Hepatocyte (in vitro differentiated cells): ENCODE results near the gene ADCY2. TPM values are rescaled to one million over a fixed set of nuclear protein-coding genes. Genes with fewer than 3 reads are reported as not detected.

ENCODE experiments used
- DNase-seq: peaks from one replicate; pipeline ENCODE4 v3.0.0-alpha.2; 2016; ENCODE audit warnings: low spot score
- H2AFZ ChIP-seq: fragments of 200-600 bp; sonication (generic); 2 replicates; pipeline ENCODE4 v1.6.0; 2016; ENCODE audit warnings: antibody characterized with exemption, mild to moderate bottlenecking
- H3K27ac ChIP-seq: fragments of 200-600 bp; sonication (generic); 2 replicates; pipeline ENCODE4 v1.5.1; 2016; ENCODE audit warnings: mild to moderate bottlenecking
- H3K27me3 ChIP-seq: fragments of 200-600 bp; sonication (generic); 2 replicates; pipeline ENCODE4 v1.6.1; 2016
- H3K36me3 ChIP-seq: fragments of 200-600 bp; sonication (generic); replicated peaks from 2 replicates; pipeline ENCODE4 v1.5.1; 2016; ENCODE audit warnings: low read depth; ENCODE audit not compliant: insufficient read depth
- H3K4me1 ChIP-seq: fragments of 200-600 bp; sonication (generic); 2 replicates; pipeline ENCODE4 v1.5.1; 2016; ENCODE audit warnings: mild to moderate bottlenecking, moderate library complexity; ENCODE audit not compliant: insufficient read depth
- H3K4me2 ChIP-seq: fragments of 200-600 bp; sonication (generic); 2 replicates; pipeline ENCODE4 v1.6.0; 2016
- H3K4me3 ChIP-seq: fragments of 200-600 bp; sonication (generic); 2 replicates; pipeline ENCODE4 v1.5.1; 2016; ENCODE audit warnings: mild to moderate bottlenecking
- H3K79me2 ChIP-seq: fragments of 200-600 bp; sonication (generic); 2 replicates; pipeline ENCODE4 v1.6.0; 2017; ENCODE audit warnings: mild to moderate bottlenecking
- H3K9me2 ChIP-seq: fragments of 200-600 bp; sonication (generic); replicated peaks from 2 replicates; pipeline ENCODE4 v1.6.0; 2017; ENCODE audit warnings: mild to moderate bottlenecking; ENCODE audit not compliant: insufficient read depth
- H3K9me3 ChIP-seq: fragments of 200-600 bp; sonication (generic); 2 replicates; pipeline ENCODE4 v1.5.1; 2016; ENCODE audit warnings: low read depth, mild to moderate bottlenecking
- H4K20me1 ChIP-seq: fragments of 200-600 bp; sonication (generic); 2 replicates; pipeline ENCODE4 v1.6.0; 2016; ENCODE audit warnings: mild to moderate bottlenecking; ENCODE audit not compliant: insufficient read depth, poor library complexity, severe bottlenecking
- EZH2 ChIP-seq: fragments of 200-600 bp; sonication (generic); IDR thresholded peaks from 2 replicates; pipeline ENCODE4 v1.6.1; 2016; ENCODE audit warnings: antibody characterized with exemption, mild to moderate bottlenecking, borderline replicate concordance
- EZH2phosphoT487 ChIP-seq: fragments of 200-600 bp; sonication (generic); IDR thresholded peaks from one replicate; pipeline ENCODE4 v1.6.1; 2018; ENCODE audit warnings: antibody characterized with exemption, mild to moderate bottlenecking, low read depth, moderate library complexity; ENCODE audit not compliant: unreplicated experiment, severe bottlenecking
- WGBS: methylation state at CpG from one replicate; pipeline ENCODE4 v1.1.6; 2016; ENCODE audit warnings: low lambda C conversion rate; ENCODE audit errors: missing lambda C conversion rate; 5-methylcytosine and 5-hydroxymethylcytosine counted together
- polyA plus RNA-seq: library from polyadenylated mRNA; unstranded; fragments of >200 nt; fragmentation: Nextera tagmentation; extraction: Ambion mirVana; gene quantifications from 2 replicates; pipeline ENCODE4 v1.2.1, GENCODE V29; 2016
- total RNA-seq: library from RNA; depleted of rRNA; stranded (reverse); fragments of >200 nt; gene quantifications from 2 replicates; pipeline ENCODE4 v1.2.3, GENCODE V29; 2014
- TF ChIP-seq, protein P1 (sequence below): fragments of 200-600 bp; sonication (generic); IDR thresholded peaks from 2 replicates; pipeline ENCODE4 v1.5.1; 2016; ENCODE audit warnings: antibody characterized with exemption, mild to moderate bottlenecking; ENCODE audit not compliant: poor library complexity

Gene ADCY2
- total and polyA plus RNA-seq, 2 experiments from 2014 or later, result 3.2 to 8.5 TPM

DNA sequence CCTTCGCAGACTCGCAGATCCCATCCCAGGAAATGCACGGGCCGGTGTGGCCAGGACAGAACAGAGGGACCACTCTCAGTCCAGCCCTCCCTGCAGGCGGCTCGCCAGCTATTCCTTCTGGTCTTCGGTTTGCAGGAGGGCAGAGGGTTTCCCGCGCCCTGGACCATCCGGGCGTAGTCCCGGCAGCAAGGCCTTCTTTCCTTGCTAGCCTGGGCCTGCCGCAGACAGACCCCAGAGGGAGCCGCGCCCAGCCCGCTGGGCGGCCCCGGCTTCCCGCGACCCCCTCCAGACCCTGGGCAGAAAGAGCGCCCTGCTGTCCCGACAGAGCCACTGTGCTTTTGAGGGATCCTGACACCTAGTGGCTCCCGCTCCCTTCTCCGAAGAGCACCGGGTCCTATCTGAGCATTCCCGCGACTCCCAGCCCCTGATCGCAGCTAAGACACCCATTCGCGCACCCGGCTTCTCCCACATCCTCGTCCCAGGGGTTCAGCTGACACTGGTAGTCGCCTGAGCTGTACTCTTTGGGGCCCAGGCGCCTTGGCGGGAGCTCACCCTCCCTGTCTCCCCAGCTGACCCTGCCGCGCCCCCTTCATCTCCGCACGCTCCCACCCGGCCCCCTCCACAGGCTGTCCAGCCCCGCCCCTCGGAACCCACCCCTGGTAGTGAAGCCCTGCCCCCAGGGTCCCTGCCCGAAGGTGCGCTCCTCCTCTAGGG, 453.9 kb downstream of the ADCY2 start:
- DNase-seq, result peak; percentile 57
- no peaks in the 10 kb centered on the region for H3K79me2 ChIP-seq
- H3K9me3 ChIP-seq, result no peaks in the 10 kb centered on the region
- peak overlapping the region; percentile 96 for H3K4me2 ChIP-seq
- no peaks in the 10 kb centered on the region for H3K36me3 ChIP-seq
- H4K20me1 ChIP-seq, result no peaks in the 10 kb centered on the region
- TF ChIP-seq EZH2phosphoT487 (no peak), EZH2 (no peak)
- TF ChIP-seq, protein P1, sequence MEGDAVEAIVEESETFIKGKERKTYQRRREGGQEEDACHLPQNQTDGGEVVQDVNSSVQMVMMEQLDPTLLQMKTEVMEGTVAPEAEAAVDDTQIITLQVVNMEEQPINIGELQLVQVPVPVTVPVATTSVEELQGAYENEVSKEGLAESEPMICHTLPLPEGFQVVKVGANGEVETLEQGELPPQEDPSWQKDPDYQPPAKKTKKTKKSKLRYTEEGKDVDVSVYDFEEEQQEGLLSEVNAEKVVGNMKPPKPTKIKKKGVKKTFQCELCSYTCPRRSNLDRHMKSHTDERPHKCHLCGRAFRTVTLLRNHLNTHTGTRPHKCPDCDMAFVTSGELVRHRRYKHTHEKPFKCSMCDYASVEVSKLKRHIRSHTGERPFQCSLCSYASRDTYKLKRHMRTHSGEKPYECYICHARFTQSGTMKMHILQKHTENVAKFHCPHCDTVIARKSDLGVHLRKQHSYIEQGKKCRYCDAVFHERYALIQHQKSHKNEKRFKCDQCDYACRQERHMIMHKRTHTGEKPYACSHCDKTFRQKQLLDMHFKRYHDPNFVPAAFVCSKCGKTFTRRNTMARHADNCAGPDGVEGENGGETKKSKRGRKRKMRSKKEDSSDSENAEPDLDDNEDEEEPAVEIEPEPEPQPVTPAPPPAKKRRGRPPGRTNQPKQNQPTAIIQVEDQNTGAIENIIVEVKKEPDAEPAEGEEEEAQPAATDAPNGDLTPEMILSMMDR, result peak; percentile 36
- H3K4me3 ChIP-seq, result peak overlapping the region; percentile 58
- 5% methylated on average over 34 of the region's 44 CpGs for WGBS
- no peak overlapping the region for H3K27ac ChIP-seq
- no peaks in the 10 kb centered on the region for H3K4me1 ChIP-seq
- H3K9me2 ChIP-seq, result no peaks in the 10 kb centered on the region
- peak overlapping the region; percentile 89 for H2AFZ ChIP-seq
- H3K27me3 ChIP-seq, result no peaks in the 10 kb centered on the region

DNA sequence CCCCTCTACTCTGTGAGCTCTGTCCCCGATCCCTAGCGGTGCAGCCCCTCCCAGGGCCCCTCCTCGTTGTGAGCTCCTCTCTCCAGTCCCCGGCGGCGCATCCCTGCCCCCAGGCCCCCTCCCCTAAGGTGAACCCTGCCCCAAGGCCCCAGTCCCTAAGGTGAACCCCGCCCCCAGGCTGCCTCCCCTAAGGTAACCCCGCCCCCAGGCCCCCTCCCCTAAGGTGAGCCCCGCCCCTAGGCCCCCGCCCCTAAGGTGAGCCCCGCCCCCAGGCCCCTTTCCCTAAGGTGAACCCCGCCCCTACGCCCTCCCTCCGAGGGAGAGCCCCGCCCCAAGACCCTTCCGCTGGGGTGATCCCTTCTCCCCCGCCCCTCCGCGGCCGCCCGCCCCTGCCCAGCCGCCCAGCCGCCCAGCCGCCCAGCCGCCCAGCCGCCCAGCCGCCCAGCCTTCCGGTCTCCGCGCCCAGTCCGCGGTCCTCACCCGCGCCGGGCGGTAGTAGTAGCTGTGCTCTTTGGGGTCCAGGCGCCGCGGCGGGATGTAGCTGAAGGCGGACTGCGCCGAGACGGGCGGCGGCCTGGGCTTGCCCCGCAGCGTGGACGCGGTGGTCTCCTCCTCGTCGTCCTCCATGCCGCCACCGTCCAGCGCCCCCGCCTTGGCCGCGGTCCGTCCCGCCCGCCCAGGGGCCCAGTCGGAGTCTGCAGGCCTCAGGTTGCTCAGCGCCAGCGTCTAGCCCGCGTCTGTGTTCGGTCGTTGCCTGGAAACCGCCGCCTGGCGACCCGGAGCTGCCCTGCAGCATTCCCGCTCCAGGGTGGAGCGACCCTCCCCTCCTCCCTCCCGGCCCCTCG, 454.7 kb downstream of the ADCY2 start, which contains the start of gene CFAP90:
TSS of gene CFAP90 (minus strand) at position 739 of the 845 bp plus-strand sequence. CDS start at position 627, 112 bp downstream.
- Histone ChIP-seq H2AFZ (peak within 1 kb of the TSS; percentile 92), H3K4me2 (peak within 1 kb of the TSS; percentile 96)
- no peak for TF ChIP-seq EZH2phosphoT487
- TF ChIP-seq, protein P1, result peak; percentile 37
- TF ChIP-seq EZH2, result no peak

DNA sequence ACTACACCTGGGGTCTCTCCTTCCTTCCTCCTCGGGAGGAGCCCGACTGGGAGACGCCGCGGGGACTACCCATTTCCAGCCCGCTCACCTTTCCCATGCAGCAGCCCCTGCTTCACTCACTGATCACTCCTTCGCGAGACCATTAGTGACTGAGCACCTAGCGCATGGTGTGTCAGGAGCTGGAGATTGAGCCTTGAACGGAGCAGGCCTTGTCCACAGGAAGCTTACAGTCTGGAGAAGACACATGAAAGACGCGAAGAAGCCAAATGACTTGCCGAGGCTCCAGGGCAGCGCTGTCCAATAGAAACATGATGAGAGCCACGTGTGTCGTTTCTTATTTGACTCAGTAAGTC, 455.3 kb downstream of the ADCY2 start:
- 64% methylated on average over 13 of the region's 16 CpGs for WGBS
- Histone ChIP-seq H3K36me3 (no peaks in the 10 kb centered on the region), H3K9me3 (no peaks in the 10 kb centered on the region), H3K4me1 (no peaks in the 10 kb centered on the region), H2AFZ (peak overlapping the region; percentile 92), H3K79me2 (no peaks in the 10 kb centered on the region), H4K20me1 (no peaks in the 10 kb centered on the region), H3K27me3 (no peaks in the 10 kb centered on the region), H3K4me3 (peak overlapping the region; percentile 85), H3K9me2 (no peaks in the 10 kb centered on the region), H3K27ac (no peak overlapping the region), H3K4me2 (peak overlapping the region; percentile 96)
- no peak for TF ChIP-seq EZH2
- TF ChIP-seq, protein P1, result no peak
- no peak for TF ChIP-seq EZH2phosphoT487
- no peak for DNase-seq

More for the DNA sequence above, 454.7 kb downstream of the ADCY2 start, which contains the start of gene CFAP90:
- H3K4me3 ChIP-seq, result peak within 1 kb of the TSS; percentile 85
- H3K4me1 ChIP-seq, result no peaks in the 10 kb centered on the region
- no peaks in the 10 kb centered on the region for H3K27me3 ChIP-seq
- H3K27ac ChIP-seq, result peak within 1 kb of the TSS; percentile 19
- H3K36me3 ChIP-seq, result no peaks in the 10 kb centered on the region
- 0% methylated on average over 9 of the region's 76 CpGs for WGBS
- no peaks in the 10 kb centered on the region for H3K79me2 ChIP-seq
- peak; percentile 89 for DNase-seq
- H4K20me1 ChIP-seq, result no peaks in the 10 kb centered on the region
- no peaks in the 10 kb centered on the region for H3K9me2 ChIP-seq
- no peaks in the 10 kb centered on the region for H3K9me3 ChIP-seq
